Neural crest cell (in vitro differentiated cells): ENCODE results near the gene SULT1B1. TPM values are rescaled to one million over a fixed set of nuclear protein-coding genes. Genes with fewer than 3 reads are reported as not detected.

Experiments used
- DNase-seq: peaks from one replicate; pipeline ENCODE4 v3.0.0; 2021; ENCODE audit warnings: low read depth, mixed read lengths, low spot score
- H3K27ac Mint-ChIP-seq: one replicate; pipeline ENCODE4 v1.8.0; 2021; ENCODE audit warnings: mild to moderate bottlenecking, mixed read lengths; ENCODE audit not compliant: unreplicated experiment
- H3K27me3 Mint-ChIP-seq: 2 replicates; pipeline ENCODE4 v1.8.0; 2021; ENCODE audit warnings: low read depth, mild to moderate bottlenecking, mixed read lengths
- H3K36me3 Mint-ChIP-seq: 2 replicates; pipeline ENCODE4 v1.8.0; 2021; ENCODE audit warnings: low read depth, mild to moderate bottlenecking, mixed read lengths
- H3K4me1 Mint-ChIP-seq: 2 replicates; pipeline ENCODE4 v1.8.0; 2021; ENCODE audit warnings: mixed read lengths
- H3K4me3 Mint-ChIP-seq: one replicate; pipeline ENCODE4 v1.8.0; 2021; ENCODE audit warnings: mild to moderate bottlenecking, mixed read lengths
- H3K9me3 Mint-ChIP-seq: 2 replicates; pipeline ENCODE4 v1.8.0; 2021; ENCODE audit warnings: mixed read lengths
- CTCF ChIP-seq: fragments of 200-600 bp; sonication (generic); conservative IDR thresholded peaks from 2 replicates; pipeline ENCODE4 v1.5.0; 2021; ENCODE audit warnings: antibody characterized with exemption, mild to moderate bottlenecking
- long read RNA-seq: library from polyadenylated mRNA; unstranded; transcript quantifications from one replicate; pipeline ENCODE4 v2.0.0, GENCODE V29; 2020
- total RNA-seq: library from RNA; stranded (reverse); gene quantifications from 2 replicates; pipeline ENCODE4 v1.2.1, GENCODE V29; 2021

The SULT1B1 gene
- total RNA-seq, result not detected in 2 replicates
- long read RNA-seq, result 0 reads

GRCh38 chr4:69760455-69760854 is at the start of gene SULT1B1:
TSS of gene SULT1B1 (minus strand) at chr4:69760620. CDS start at chr4:69755217, 5,403 bp downstream.
- DNase-seq, result no peak
- H3K27me3 Mint-ChIP-seq, result no peaks in the 10 kb centered on the region
- no peak for TF ChIP-seq CTCF
- peak within 1 kb of the TSS; percentile 3 for H3K27ac Mint-ChIP-seq
- H3K4me3 Mint-ChIP-seq, result no peak within 1 kb of the TSS
- no peaks in the 10 kb centered on the region for H3K36me3 Mint-ChIP-seq
- no peaks in the 10 kb centered on the region for H3K9me3 Mint-ChIP-seq
- H3K4me1 Mint-ChIP-seq, result peaks cover 4% of the 10 kb centered on the region

- Mint-ChIP-seq H3K27me3 (peaks cover 2% of the 10 kb centered on the region), H3K27ac (no peak overlapping the region), H3K4me1 (no peaks in the 10 kb centered on the region), H3K9me3 (peaks cover 2% of the 10 kb centered on the region), H3K4me3 (no peak overlapping the region), H3K36me3 (no peaks in the 10 kb centered on the region)
- DNase-seq, result no peak
- TF ChIP-seq CTCF, result no peak
Measured at GRCh38 chr4:69800599-69800998, 40.2 kb upstream of the SULT1B1 start.

- no peak overlapping the region for H3K4me3 Mint-ChIP-seq
- peaks cover 2% of the 10 kb centered on the region for H3K9me3 Mint-ChIP-seq
- DNase-seq, result no peak
- TF ChIP-seq CTCF, result no peak
- H3K27ac Mint-ChIP-seq, result no peak overlapping the region
- no peaks in the 10 kb centered on the region for H3K36me3 Mint-ChIP-seq
- H3K4me1 Mint-ChIP-seq, result no peaks in the 10 kb centered on the region
- H3K27me3 Mint-ChIP-seq, result peaks cover 2% of the 10 kb centered on the region
Measured at GRCh38 chr4:69799337-69799736, 38.9 kb upstream of the SULT1B1 start.

- H3K36me3 Mint-ChIP-seq, result no peaks in the 10 kb centered on the region
- no peak for TF ChIP-seq CTCF
- no peaks in the 10 kb centered on the region for H3K4me1 Mint-ChIP-seq
- H3K27me3 Mint-ChIP-seq, result no peaks in the 10 kb centered on the region
- peaks cover 2% of the 10 kb centered on the region for H3K9me3 Mint-ChIP-seq
- H3K27ac Mint-ChIP-seq, result no peak overlapping the region
- no peak for DNase-seq
- no peak overlapping the region for H3K4me3 Mint-ChIP-seq
Measured at GRCh38 chr4:69793732-69794131, 33.3 kb upstream of the SULT1B1 start.

- TF ChIP-seq CTCF, result no peak
- no peak overlapping the region for H3K4me3 Mint-ChIP-seq
- no peaks in the 10 kb centered on the region for H3K4me1 Mint-ChIP-seq
- no peaks in the 10 kb centered on the region for H3K9me3 Mint-ChIP-seq
- no peak overlapping the region for H3K27ac Mint-ChIP-seq
- DNase-seq, result no peak
- no peaks in the 10 kb centered on the region for H3K27me3 Mint-ChIP-seq
- no peaks in the 10 kb centered on the region for H3K36me3 Mint-ChIP-seq
Measured at GRCh38 chr4:69787879-69788278, 27.5 kb upstream of the SULT1B1 start.

GRCh38 chr4:69786547-69786946 is 26.1 kb upstream of the SULT1B1 start:
- no peak overlapping the region for H3K27ac Mint-ChIP-seq
- DNase-seq, result no peak
- no peaks in the 10 kb centered on the region for H3K9me3 Mint-ChIP-seq
- H3K36me3 Mint-ChIP-seq, result no peaks in the 10 kb centered on the region
- no peaks in the 10 kb centered on the region for H3K27me3 Mint-ChIP-seq
- no peak for TF ChIP-seq CTCF
- no peak overlapping the region for H3K4me3 Mint-ChIP-seq
- no peaks in the 10 kb centered on the region for H3K4me1 Mint-ChIP-seq
